ENCODE results near the gene SPDYE18. TPM values are rescaled to one million over a fixed set of nuclear protein-coding genes. Genes with fewer than 3 reads are reported as not detected.
"Not testable (repeated sequence)": the region's sequence is repeated elsewhere in the genome, so short reads cannot be mapped to it uniquely, and the experiment has no call there.

Gene SPDYE18
- not detected for total RNA-seq

- no CpG with 5 or more reads among the region's 4 CpGs for WGBS, 2 donors
- H3K27me3 ChIP-seq; DNase-seq; intact Hi-C loops (cut with DNase I); H3K4me1 ChIP-seq; H3K27ac ChIP-seq; H3K4me3 ChIP-seq; H3K9me3 ChIP-seq: not testable (repeated sequence)
- H3K36me3 ChIP-seq, result peaks cover 0 to 13% (median 0%) of the 10 kb centered on the region in 3 donors
Observed at GRCh38 chr7:77062557-77062956, at the start of gene SPDYE18. SPDYE18 (minus strand) TSS chr7:77062558; CDS start chr7:77060512, 2,046 bp downstream.

- H3K27me3 ChIP-seq; H3K36me3 ChIP-seq; H3K9me3 ChIP-seq; DNase-seq; H3K27ac ChIP-seq; H3K4me3 ChIP-seq; H3K4me1 ChIP-seq; intact Hi-C loops (cut with DNase I): not testable (repeated sequence)
- WGBS, 2 donors, result 90 to 97% methylated on average over 1 of the region's 1 CpG
Observed at GRCh38 chr7:77108362-77108761, 46.0 kb upstream of the SPDYE18 start.

- peak overlapping the region in 1 of 4 donors; percentile 13 for H3K27ac ChIP-seq
- H3K27me3 ChIP-seq; H3K4me3 ChIP-seq; H3K9me3 ChIP-seq; intact Hi-C loops (cut with DNase I); H3K36me3 ChIP-seq; DNase-seq; H3K4me1 ChIP-seq: not testable (repeated sequence)
- 27 to 29% methylated on average over 1 to 2 of the region's 3 CpGs for WGBS, 2 donors
Observed at GRCh38 chr7:77107659-77108058, 45.3 kb upstream of the SPDYE18 start.

GRCh38 chr7:77105904-77106303, 43.5 kb upstream of the SPDYE18 start:
- H3K4me1 ChIP-seq; H3K4me3 ChIP-seq; H3K27ac ChIP-seq; H3K9me3 ChIP-seq; H3K36me3 ChIP-seq; intact Hi-C loops (cut with DNase I); DNase-seq; H3K27me3 ChIP-seq: not testable (repeated sequence)
- 91 to 97% methylated on average over 3 of the region's 3 CpGs for WGBS, 2 donors

GRCh38 chr7:77102671-77103070, 40.3 kb upstream of the SPDYE18 start:
- H3K36me3 ChIP-seq; DNase-seq; H3K27me3 ChIP-seq; H3K27ac ChIP-seq; H3K4me1 ChIP-seq; H3K9me3 ChIP-seq; H3K4me3 ChIP-seq; intact Hi-C loops (cut with DNase I): not testable (repeated sequence)

GRCh38 chr7:77101187-77101586, 38.8 kb upstream of the SPDYE18 start:
- H3K27ac ChIP-seq; DNase-seq; intact Hi-C loops (cut with DNase I); H3K4me3 ChIP-seq; H3K9me3 ChIP-seq; H3K4me1 ChIP-seq; H3K36me3 ChIP-seq; H3K27me3 ChIP-seq: not testable (repeated sequence)
- 69% methylated on average over 1 of the region's 1 CpG; no CpG with 5 or more reads in 1 of the 2 donors for WGBS, 2 donors

GRCh38 chr7:77100501-77100900, 38.1 kb upstream of the SPDYE18 start:
- intact Hi-C loops (cut with DNase I), result not testable (repeated sequence)

GRCh38 chr7:77092301-77092700, 29.9 kb upstream of the SPDYE18 start:
- H3K27ac ChIP-seq; H3K27me3 ChIP-seq; DNase-seq; H3K4me3 ChIP-seq; H3K9me3 ChIP-seq; H3K4me1 ChIP-seq; intact Hi-C loops (cut with DNase I): not testable (repeated sequence)
- peaks cover 0 to 21% (median 0%) of the 10 kb centered on the region in 3 donors for H3K36me3 ChIP-seq
- 66 to 67% methylated on average over 2 of the region's 2 CpGs for WGBS, 2 donors

More at GRCh38 chr7:77100501-77100900, 38.1 kb upstream of the SPDYE18 start:
- not testable (repeated sequence) for H3K27ac ChIP-seq, H3K4me3 ChIP-seq, H3K9me3 ChIP-seq, H3K36me3 ChIP-seq, H3K27me3 ChIP-seq, H3K4me1 ChIP-seq, DNase-seq
- 100% methylated on average over 2 of the region's 3 CpGs for WGBS, 2 donors

- 81 to 100% methylated on average over 1 of the region's 1 CpG for WGBS, 2 donors
Observed at GRCh38 chr7:77082192-77082591, 19.8 kb upstream of the SPDYE18 start.

GRCh38 chr7:77080236-77080635, 17.9 kb upstream of the SPDYE18 start:
- H3K4me1 ChIP-seq; DNase-seq; intact Hi-C loops (cut with DNase I); H3K27me3 ChIP-seq; H3K27ac ChIP-seq; H3K4me3 ChIP-seq; H3K36me3 ChIP-seq; H3K9me3 ChIP-seq: not testable (repeated sequence)
- WGBS, 2 donors, result 63 to 69% methylated on average over 1 to 2 of the region's 2 CpGs

More at GRCh38 chr7:77082192-77082591, 19.8 kb upstream of the SPDYE18 start:
- H3K4me1 ChIP-seq; H3K36me3 ChIP-seq; H3K9me3 ChIP-seq; DNase-seq; H3K27me3 ChIP-seq; intact Hi-C loops (cut with DNase I); H3K4me3 ChIP-seq; H3K27ac ChIP-seq: not testable (repeated sequence)

- 78% methylated on average over 5 of the region's 5 CpGs; no CpG with 5 or more reads in 1 of the 2 donors for WGBS, 2 donors
- H3K4me1 ChIP-seq; H3K4me3 ChIP-seq; H3K27me3 ChIP-seq; DNase-seq; H3K36me3 ChIP-seq; intact Hi-C loops (cut with DNase I); H3K27ac ChIP-seq; H3K9me3 ChIP-seq: not testable (repeated sequence)
Observed at GRCh38 chr7:77079624-77080023, 17.3 kb upstream of the SPDYE18 start.

GRCh38 chr7:77079112-77079511, 16.8 kb upstream of the SPDYE18 start:
- H3K27me3 ChIP-seq; H3K4me1 ChIP-seq; intact Hi-C loops (cut with DNase I); DNase-seq; H3K27ac ChIP-seq; H3K36me3 ChIP-seq; H3K4me3 ChIP-seq; H3K9me3 ChIP-seq: not testable (repeated sequence)

GRCh38 chr7:77077060-77077459, 14.7 kb upstream of the SPDYE18 start:
- H3K4me3 ChIP-seq; H3K27ac ChIP-seq; intact Hi-C loops (cut with DNase I); H3K36me3 ChIP-seq; H3K4me1 ChIP-seq; H3K27me3 ChIP-seq; H3K9me3 ChIP-seq; DNase-seq: not testable (repeated sequence)
- 91 to 95% methylated on average over 4 to 5 of the region's 5 CpGs for WGBS, 2 donors

GRCh38 chr7:77074786-77075396, 12.5 kb upstream of the SPDYE18 start:
- intact Hi-C loops (cut with DNase I); H3K4me3 ChIP-seq; DNase-seq; H3K9me3 ChIP-seq; H3K27ac ChIP-seq; H3K27me3 ChIP-seq; H3K4me1 ChIP-seq: not testable (repeated sequence)
- 60 to 100% methylated on average over 1 of the region's 6 CpGs for WGBS, 2 donors
- H3K36me3 ChIP-seq, result peaks cover 0 to 16% (median 0%) of the 10 kb centered on the region in 3 donors

Data from esophagus squamous epithelium (tissue), 5 donors.